A204.1 (cell line): ENCODE data around the gene OTX1.

Experiments
- FAIRE-seq: peaks from 2 replicates; lab custom pipeline; 2012; peaks lifted over from hg19 to GRCh38; lab: Jason Lieb, UNC

OTX1 gene

DNA sequence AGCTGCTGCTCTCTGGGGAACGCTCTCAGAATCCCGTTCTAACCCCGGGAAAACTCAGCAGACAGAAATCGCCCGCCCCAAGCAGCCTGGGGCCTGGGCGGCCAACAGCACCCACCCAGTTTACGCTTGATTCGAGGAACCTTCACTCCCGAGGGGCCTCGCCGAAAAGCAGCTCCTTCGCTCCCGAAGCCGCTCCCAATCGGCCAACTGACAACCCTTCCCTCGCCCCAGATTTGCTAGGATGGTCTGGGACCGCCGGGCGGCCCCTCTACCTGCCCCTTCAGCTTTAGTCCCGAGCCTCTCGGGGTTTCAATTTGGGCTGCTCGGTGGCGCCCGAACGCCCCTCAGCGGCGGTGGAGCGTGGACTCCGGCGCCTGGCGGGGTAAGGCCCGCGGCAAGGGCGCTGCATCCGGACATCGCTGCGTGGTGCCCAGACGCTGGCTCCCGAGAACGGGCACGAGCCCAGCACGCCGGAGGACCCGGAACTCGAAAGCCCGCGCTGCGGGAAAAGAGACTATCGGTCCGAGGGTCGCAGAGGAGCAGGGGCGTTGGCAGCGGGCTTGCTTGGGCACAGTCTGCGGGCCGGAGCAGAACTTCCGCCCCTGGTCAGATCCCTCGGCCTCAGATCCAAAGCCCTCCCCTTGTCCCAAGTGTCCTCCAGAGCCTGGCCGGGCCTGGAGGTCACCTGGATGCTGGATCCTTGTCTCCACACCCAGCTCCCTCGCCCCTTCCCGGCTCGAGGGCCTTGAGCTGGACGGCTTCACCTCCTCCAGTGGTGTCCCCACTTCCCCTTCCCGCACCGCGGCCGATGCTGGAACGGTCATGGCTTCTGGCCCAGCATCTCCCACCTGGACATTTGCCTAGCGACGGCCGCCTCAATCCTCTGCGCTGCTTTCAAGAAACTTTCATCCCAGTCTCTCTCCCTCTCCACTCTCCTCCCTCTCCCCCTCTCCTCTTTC lies 3.0 kb upstream of the OTX1 start:
- no peak for FAIRE-seq

DNA sequence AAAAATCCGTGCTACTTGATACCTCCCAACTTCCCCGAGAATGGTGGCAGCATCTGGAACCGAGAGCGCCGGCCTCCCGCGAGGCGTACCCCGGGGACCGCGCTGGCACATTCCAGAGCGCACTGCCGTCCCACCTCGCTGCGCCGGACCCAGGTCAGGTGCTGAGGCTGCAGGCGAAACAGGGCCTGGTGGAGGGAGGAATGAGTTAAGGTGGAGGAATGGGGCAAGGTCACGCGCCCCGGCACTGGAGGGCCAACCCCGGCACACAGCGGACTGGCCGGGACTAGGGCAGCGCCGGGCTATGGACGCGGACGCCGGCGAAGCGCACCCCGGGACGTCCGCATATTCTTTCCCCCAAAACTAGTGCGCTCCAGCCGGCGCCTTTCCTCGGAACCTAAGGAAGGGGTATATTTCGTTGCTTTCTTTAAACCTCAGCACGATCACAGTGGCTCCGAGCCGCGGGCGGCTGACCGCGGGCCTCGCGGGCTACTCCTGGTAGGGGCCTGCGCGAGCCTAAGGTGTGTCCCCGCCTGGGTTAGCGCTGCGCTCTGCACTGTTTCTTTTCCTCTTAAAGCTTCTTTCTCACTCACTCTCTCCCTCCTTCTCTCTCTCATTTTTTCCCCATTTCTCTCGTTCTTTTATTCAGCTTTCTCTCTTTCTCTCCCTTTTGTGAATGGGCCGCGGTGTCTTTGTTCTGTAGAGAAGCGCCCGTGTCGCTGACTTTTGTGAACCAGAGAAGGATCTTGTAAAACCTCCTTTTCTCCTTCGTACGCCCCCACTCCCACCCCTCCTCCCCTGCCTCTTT lies 2.1 kb upstream of the OTX1 start:
- FAIRE-seq: no peak

DNA sequence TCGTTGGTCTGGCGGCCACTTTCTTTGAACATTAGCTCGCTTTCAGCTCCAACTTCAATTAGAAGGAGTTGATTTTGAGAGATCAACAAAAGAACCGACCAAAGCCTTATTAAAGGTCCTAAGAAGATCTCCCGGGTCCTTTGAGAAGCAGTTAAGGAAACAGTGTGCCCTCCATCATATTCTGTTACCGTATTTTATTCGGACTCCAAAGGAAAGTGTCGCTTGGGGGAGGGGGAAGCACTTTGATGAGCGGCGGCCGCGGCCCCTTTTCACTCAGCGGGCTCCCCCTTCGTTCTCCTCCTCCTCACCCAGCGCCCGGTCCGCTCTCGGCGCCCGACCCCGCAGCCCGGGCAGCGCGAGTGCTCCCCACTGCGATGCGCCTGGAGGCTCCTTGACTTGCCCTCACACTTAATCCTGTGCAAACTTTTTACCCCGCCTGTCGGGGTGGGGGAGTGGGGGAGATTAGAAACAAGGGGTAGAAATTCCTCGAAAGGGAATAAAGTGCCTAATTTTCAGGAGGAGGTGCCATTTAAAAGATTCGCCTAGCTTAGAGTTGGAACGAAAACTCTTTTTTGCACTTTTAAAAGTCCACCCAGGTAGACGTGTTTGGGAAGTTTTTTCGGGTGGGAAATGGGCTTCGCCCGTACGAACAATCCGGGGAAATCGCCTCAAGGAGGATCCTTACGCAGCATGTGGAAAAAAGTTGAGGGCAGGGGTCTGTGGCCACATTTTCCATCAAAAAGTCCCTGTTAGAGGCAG lies 1.2 kb upstream of the OTX1 start:
- no peak for FAIRE-seq

DNA sequence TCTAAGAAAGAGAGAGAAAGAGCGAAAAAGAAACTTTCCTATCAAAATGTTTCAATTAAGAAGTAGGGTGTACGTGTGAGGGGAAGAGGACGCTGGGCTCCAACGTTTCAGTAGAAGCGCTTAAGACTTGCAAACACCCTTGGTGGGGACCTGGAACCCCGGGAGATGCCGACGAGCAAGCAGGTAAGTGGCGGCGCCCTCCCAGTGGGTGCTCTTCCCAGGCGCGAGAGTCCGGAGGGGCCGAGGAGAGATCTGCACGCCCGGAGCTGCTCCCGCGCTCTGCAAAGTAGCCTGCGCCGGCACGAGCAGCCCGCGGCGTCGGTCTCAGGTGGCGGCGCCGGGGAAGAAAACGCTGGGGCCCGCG lies 678 bp upstream of the OTX1 start:
- no peak for FAIRE-seq

DNA sequence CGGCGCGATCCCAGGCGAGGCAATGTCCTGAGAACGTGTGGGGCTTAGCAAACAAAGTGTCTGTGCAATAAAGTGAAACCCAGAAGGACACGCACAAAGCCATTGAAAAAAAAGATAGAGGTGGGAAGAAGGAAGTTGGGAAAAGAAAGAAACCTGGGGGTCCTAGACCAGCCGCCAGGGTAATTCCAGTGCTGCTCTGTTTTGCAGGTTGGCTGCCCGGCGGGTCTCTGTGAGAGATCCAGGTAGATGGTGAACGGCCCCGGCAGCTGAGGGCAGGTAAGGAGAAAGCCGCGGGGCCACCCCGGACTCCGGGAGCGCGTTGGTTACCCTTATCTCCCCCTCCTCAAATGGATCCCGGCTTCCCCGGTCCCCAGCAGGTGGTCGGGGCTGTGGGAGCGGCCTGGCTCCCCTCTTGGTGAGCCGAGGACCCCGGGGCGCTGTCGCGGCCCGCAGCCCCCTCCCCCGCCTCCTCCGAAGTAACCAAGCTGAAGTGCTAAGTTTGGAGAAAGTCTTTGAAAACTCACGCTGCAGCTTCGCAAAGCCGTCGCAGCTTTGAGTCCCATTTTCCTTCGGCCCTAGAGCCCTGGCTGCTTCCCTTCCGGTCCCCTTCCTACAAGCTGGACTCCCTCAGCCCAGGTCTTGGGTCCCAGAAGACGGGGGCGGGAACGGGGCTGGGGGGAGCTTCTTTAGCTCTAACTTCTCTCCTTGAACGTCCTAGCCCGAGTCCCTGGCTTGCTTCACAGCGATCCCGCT lies 588 bp downstream of the OTX1 start:
- no peak for FAIRE-seq

DNA sequence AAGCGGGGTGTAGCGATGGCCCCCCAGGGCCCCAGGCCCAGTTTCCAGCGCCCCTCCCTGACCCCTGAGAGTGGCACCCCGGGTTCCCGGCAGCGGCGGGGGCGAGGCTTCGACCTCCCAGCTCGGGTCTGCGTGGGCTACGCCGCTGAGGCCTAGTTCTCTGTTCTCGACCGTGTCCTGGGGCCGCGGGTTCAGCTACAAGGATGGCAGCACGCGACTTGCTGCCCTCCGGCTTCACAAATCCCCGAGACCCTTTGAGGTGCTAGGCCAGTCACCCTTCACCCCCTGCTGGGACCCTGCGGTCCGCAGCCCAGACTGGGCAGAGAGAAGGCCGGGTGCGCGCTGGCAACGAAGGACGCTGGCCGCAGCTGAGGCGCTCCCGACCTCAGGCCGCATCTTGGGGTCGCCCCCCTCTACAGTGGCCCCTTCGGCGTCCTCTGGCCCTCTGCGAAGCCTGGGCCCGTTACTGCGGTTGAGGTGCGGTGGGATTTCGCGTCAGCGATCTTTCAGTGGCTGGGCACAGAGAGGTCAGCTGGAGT lies 1.2 kb downstream of the OTX1 start:
- no peak for FAIRE-seq

DNA sequence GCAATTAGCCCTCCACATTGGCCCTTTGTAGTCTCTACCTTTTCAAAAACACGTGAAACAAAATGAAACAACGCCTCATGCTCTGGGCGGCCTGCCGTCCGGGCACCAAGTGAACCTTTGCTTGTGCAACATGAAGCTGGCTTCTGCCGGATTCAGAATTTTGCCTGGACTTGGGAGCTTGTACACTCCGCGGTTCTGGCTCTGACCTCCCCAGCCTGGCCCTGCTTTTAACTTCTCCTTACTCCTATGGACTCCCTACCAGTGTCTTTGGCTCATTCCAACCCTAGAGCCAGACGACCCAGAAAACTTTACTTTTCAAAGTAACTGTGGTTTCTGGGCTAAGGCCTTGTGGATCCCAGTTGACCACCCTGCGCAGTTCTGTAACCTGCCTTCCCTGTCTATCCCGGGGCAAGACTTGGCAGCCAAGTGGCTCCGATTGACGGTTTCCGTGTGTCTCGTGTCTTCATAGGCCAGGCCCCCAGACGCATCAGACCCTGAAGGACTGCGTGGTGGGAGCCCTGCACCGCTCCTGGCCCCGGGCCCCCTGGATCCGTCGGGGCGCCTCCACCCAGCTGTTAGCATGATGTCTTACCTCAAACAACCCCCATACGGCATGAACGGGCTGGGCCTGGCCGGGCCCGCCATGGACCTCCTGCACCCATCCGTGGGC lies 1.9 kb downstream of the OTX1 start:
- FAIRE-seq: no peak

DNA sequence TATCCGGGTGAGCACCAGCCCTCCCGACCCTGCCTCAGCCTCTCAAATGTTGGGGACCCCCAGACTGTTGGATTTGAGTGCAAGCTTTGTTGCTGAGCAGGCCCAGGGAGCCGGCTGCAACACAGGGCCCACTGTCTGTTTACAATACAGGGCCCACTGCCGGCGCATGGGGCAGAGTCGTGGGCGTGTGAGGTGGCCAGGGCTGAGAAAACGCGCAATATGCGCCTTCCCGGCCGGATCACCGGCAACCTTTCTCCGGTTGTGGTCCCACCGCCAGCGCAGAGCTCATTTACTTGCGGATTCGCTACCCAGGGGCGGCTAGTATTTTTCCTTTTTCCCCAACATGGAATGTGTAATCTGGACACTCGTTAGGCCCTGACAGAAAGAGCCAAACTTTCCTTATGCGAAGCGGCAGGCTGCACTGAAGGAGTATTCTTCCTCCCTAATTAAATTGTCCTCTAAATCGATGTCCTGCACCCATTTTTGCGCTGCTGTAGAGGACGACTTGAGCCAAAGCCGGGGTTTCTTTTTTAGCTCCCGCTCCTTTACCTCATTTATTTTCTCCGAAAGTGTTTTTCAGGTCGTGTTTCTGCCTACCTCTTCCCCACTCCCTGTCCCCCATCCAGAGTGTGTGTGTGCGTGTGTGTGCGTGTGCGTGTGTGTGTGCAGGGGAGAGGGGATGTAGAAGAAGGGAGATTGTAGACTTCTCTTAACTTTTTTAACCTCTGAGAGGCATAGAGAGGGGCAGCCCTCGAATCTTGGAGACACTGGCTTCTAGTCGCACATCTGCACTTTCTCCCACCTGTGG lies 2.7 kb downstream of the OTX1 start:
- no peak for FAIRE-seq

DNA sequence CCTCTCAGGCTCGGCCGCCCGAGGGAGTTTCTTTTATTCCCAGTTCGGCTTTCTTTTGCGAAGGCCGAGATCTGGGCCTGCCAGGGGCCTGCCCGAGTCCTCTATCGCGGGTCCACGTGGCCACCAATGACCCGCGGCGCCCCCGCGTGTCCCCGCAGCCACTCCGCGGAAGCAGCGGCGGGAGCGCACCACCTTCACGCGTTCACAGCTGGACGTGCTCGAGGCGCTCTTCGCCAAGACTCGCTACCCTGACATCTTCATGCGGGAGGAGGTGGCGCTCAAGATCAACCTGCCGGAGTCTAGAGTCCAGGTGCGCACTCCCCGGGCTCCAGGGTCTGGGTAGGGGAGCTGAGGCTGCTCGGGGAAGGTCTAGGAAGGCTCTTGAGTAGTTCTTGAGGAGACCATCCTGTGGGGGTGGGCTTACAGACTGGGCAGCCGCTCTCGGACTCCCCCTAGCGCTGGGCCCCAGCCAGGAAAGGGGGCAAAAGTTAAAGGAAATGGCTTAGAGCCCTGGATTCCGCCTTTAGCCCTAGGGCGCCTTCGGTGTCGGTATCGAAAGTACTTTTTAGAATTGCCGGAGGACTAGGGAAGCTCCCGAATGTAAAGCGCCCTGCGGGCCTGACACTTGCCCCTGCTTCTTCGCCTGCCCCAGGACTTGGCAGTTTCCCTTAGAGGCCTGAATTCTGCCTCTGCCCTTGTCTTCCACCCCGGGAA lies 3.4 kb downstream of the OTX1 start:
- FAIRE-seq: no peak

DNA sequence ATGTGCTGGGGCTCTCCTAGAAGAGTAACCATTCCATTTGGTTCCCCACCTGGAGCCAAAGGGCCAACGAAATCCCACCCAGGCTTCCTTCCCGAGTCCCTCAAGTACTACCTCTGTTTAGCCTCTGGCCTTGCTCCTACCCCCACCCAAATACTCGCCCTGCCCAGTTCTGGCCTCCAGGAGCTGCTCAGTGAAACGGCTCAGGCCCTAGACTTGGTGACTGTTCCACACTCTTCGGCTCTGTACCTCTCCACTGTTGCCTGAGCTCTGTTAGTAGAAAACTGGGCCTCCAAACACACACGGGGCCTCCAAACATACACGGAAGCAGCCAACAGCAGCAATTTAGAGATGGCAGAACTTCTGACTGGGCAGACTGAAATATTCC lies 4.2 kb downstream of the OTX1 start:
- no peak for FAIRE-seq

DNA sequence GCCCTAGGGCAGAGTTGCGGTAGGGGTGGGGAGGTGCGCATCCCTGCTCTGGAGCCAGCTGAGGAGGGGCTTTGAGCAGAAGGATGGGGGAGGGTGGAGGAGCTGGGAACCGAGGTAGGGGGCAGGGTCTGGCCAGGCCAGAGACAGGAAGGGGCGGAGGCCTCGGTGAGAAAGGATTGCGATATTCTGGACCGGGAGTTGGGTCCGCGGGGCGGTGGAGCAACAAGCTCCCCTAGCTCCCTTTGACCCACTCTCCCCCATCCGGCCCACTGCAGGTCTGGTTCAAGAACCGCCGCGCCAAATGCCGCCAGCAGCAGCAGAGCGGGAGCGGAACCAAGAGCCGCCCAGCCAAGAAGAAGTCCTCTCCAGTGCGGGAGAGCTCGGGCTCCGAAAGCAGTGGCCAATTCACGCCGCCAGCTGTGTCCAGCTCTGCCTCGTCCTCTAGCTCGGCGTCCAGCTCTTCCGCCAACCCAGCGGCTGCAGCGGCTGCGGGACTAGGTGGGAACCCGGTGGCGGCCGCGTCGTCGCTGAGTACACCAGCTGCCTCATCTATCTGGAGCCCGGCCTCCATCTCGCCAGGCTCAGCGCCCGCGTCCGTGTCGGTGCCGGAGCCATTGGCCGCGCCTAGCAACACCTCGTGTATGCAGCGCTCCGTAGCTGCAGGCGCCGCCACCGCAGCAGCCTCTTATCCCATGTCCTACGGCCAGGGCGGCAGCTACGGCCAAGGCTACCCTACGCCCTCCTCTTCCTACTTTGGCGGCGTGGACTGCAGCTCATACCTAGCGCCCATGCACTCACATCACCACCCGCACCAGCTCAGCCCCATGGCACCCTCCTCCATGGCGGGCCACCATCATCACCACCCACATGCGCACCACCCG lies 4.8 kb downstream of the OTX1 start:
- FAIRE-seq: no peak

DNA sequence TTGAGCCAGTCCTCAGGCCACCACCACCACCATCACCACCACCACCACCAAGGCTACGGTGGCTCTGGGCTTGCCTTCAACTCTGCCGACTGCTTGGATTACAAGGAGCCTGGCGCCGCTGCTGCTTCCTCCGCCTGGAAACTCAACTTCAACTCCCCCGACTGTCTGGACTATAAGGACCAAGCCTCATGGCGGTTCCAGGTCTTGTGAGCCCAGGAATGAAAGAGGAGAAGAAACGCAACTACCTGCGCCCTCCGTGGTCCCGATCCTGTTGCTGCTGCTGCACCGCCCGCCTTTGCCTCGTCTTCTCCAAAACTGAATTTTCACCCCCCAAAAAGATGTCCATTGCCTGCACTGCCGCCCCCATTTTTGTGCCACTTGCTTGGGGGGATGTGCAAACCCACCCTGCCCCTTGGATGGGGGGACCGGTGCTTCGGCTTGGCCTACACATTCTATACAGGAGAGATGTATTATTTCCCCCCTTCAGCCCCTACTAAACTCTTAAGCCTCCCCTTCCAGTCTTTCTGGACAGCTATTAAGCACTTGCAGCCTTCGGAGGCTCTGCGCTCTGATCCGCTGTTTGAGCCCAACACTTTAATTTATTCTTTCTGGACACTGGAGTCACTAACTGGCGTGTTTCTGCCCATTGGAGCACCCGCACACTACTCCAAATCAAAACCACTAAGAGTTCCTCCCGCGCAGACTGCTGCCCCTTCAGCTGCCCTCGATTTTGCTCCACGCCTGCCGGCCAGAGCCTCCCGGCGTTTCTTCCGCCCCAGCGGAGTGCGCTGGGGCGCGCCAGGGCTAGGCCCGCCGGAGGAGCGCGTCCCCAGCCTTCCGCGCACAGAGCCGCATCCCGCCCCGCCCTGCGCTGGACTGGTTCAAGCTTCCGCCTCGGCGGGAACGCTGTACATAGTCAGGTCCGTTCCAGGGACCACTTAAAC lies 5.7 kb downstream of the OTX1 start:
- no peak for FAIRE-seq

DNA sequence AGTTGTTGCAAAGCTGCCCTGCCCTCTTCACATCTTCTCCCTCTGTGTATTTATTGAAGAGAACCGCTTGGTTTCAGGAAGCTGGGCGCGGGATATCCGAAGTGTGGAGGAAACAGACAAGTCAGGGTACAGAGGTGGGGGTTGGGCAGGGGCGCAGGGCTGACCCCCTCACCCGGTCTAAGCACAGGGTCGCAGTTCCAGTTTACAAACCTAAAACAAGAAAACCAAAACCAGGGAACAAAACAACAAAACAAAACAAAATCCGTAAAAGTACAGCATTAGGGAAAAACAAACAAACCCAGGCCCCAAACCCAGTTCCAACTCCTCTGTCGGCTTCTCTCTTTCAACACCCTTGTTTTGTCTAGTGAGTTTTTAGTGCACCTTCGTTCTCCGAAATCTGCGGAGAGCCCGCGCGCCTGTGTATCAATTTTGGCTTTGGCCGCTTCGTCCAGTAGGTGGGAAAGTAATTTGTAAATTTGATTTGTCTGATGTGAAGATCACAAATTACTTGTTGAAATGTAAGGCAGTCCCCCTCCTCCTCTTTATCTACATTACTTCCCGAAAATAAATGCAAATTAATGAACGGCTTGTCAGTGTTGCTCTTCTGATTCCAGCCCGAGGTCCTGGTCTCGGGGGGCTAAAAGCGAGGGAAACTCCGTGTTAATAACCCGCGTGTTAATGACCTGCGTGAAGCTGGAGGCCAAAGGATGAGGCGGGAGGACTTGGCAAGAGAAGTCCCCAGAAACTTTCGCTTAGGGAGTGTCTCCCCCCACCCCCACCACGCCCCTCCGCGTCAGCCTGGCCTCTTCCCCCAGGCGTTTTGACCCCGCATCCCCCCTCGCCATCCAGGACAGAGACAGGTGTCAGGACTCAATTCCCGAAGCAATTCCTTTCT lies 6.9 kb downstream of the OTX1 start:
- FAIRE-seq: no peak

DNA sequence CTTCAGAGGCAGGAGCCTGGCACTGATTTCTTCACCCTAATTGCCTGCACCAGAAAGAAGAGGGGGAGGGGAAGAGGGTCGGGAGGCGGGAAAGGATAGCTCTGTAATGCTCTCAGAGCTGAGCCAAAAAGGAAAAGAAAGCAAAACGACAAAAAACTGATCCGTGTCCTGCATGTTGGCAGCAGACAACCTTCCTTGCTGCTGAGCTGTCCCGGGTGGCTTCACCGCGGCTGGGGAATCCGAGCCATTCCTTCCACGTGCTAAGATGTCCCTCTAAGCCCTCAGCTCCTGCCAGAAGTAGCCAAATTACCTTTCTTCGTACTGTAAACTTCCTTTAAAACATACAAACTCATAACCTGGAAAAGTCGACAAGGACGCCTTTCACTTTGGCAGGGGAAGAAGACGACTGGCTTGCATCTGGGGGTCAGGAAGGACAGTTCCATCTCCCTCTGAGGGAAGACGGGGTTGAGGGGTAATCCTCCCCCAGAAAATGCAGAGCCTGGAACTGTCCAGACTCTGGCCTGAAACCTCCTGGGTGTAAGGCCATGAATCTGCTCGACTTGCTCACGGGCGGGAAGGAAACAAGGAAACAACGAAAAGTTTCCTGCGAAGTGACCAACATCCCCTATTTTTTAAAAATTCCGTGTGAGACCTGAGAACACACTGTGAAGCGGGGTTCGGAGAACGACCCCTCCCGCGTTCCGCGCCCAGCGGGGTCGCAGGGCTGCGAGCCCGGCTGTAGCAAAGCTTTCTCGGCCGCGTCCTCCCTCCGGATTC lies 7.7 kb downstream of the OTX1 start:
- FAIRE-seq: no peak

DNA sequence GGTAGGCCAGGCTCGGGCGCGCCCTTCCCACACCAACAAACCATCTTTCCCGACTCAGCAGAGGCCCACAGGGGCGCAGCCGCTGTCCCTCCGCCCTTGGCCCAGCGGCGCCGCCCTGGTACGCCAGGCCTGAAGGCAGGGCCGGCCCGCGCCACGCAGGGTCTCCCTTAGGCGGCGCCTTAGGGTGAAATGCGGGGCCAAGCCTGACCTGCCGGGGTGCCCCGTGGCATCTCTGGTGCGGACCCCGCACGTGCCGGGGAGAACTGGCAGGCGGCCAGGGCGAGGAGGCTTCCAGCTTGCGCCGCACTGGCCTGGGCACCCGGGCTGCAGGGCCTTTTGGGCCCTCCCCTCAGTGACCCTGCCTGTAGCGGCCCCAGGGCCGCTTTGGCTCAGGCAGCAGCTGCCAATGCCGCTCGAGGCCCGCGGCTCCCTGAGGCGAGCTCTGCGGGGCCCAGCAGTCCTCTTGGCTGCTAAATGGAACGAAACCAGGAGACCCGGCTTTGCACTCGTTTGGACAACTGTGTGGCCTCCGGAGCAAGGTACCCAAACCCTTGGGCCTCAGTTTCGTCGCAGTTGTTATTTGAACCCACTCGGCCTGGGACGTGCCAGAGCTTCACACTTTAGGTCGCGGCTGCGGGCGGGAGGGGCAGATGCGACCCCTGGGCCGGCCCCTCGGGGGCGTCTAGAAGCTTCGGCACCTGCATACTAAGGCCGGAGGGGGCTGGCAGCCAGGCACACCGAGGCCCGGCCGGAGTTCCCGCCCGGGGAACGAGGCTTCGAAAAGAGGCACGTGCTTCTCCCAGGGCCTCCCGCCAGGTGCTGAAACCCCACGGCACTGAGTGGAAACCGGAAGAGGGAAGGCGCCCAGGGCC lies 8.5 kb downstream of the OTX1 start:
- FAIRE-seq: no peak
